Lower lobe of right lung (tissue), 2 donors: ENCODE measurements around the gene PCID2. TPM values are rescaled to one million over a fixed set of nuclear protein-coding genes. Genes with fewer than 3 reads are reported as not detected.

Experiments
- ATAC-seq, 2 donors: fragments of 200-7000 bp; cut with Tn5 transposase; one replicate each; pipeline ENCODE4 v1.9.1; 2020 to 2022; ENCODE audit warnings: mild to moderate bottlenecking in 2 of 2, moderate library complexity in 2 of 2
- DNase-seq: peaks from one replicate; pipeline ENCODE4 v3.0.0-alpha.2; 2020
- H3K27ac ChIP-seq: fragments of 200-600 bp; one replicate; pipeline ENCODE4 v1.8.0; 2022
- H3K27me3 ChIP-seq: fragments of 200-600 bp; one replicate; pipeline ENCODE4 v1.8.0; 2022; ENCODE audit warnings: low read depth
- H3K36me3 ChIP-seq: fragments of 200-600 bp; one replicate; pipeline ENCODE4 v1.8.0; 2022; ENCODE audit warnings: mild to moderate bottlenecking
- H3K4me1 ChIP-seq: fragments of 200-600 bp; one replicate; pipeline ENCODE4 v1.8.0; 2022
- H3K4me3 ChIP-seq: fragments of 200-600 bp; one replicate; pipeline ENCODE4 v1.8.0; 2022; ENCODE audit warnings: mild to moderate bottlenecking
- H3K9me3 ChIP-seq: fragments of 200-600 bp; one replicate; pipeline ENCODE4 v1.8.0; 2022
- intact Hi-C: fragments of 100-400 bp; cut with DNase I; formaldehyde crosslinking; loops from one replicate; pipeline ENCODE4 v1.11.0; 2022
- total RNA-seq: library from RNA; stranded (reverse); fragmentation: NEBNext Ultra II Directional; extraction: Animal tissue kit (Norgen Biotek cat#: 25700); gene quantifications from one replicate; pipeline ENCODE4 v1.2.1, GENCODE V29; 2021
- TF ChIP-seq, protein P1 (sequence below): fragments of 200-600 bp; IDR thresholded peaks from one replicate; pipeline ENCODE4 v1.8.0; 2022; ENCODE audit warnings: antibody characterized with exemption, mild to moderate bottlenecking
- donor health status: DM: no; HTN: yes; CAD: no; lungs with severe emphysema.

PCID2 gene
- total RNA-seq, 1 donor from 2014 or later: 35.1 TPM

DNA sequence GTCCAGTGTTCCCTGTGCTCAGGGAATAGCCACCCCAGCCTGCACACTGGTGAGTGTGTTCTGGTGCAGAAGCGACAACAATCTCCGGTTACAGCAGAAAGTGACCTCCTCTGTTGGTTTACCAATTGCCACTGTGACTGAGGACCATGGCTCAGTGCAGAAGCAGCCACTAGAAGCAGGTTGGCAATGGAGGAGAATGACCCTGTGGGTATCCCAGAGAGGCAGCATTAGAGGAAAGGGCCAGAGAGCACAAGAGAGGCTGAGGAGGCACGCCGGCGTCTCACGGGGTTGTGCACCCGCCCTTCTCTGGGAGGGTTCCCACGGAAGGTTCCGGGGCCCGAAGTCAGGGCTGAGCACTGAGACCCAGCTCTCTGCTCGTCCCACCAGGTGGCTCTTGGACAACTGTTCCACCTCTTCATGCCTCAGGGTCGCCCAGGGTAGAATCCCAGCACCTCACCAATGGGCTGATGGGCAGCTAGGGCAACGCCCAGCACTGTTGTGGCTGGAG, 36.0 kb downstream of the PCID2 start:
- Histone ChIP-seq H3K4me1 (no peaks in the 10 kb centered on the region), H3K27me3 (no peaks in the 10 kb centered on the region), H3K9me3 (no peaks in the 10 kb centered on the region), H3K36me3 (peaks cover 44% of the 10 kb centered on the region), H3K4me3 (no peak overlapping the region), H3K27ac (no peak overlapping the region)
- intact Hi-C loops: no loop called here
- DNase-seq: no peak
- TF ChIP-seq, protein P1, sequence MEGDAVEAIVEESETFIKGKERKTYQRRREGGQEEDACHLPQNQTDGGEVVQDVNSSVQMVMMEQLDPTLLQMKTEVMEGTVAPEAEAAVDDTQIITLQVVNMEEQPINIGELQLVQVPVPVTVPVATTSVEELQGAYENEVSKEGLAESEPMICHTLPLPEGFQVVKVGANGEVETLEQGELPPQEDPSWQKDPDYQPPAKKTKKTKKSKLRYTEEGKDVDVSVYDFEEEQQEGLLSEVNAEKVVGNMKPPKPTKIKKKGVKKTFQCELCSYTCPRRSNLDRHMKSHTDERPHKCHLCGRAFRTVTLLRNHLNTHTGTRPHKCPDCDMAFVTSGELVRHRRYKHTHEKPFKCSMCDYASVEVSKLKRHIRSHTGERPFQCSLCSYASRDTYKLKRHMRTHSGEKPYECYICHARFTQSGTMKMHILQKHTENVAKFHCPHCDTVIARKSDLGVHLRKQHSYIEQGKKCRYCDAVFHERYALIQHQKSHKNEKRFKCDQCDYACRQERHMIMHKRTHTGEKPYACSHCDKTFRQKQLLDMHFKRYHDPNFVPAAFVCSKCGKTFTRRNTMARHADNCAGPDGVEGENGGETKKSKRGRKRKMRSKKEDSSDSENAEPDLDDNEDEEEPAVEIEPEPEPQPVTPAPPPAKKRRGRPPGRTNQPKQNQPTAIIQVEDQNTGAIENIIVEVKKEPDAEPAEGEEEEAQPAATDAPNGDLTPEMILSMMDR: no peak
- no peak for ATAC-seq

GRCh38 chr13:113171250-113172125, 37.0 kb downstream of the PCID2 start:
- ATAC-seq (peak in 1 of 2 donors; percentile 22), DNase-seq (no peak)
- Histone ChIP-seq H3K4me1 (no peaks in the 10 kb centered on the region), H3K27ac (no peak overlapping the region), H3K27me3 (no peaks in the 10 kb centered on the region), H3K36me3 (peaks cover 34% of the 10 kb centered on the region), H3K4me3 (no peak overlapping the region), H3K9me3 (no peaks in the 10 kb centered on the region)
- intact Hi-C loops: no loop called here
- TF ChIP-seq, protein P1: no peak

GRCh38 chr13:113170511-113170910, 38.0 kb downstream of the PCID2 start:
- TF ChIP-seq, protein P1: no peak
- intact Hi-C loops: no loop called here
- Histone ChIP-seq H3K27me3 (no peaks in the 10 kb centered on the region), H3K4me1 (no peaks in the 10 kb centered on the region), H3K27ac (no peak overlapping the region), H3K36me3 (peaks cover 24% of the 10 kb centered on the region), H3K4me3 (no peak overlapping the region), H3K9me3 (no peaks in the 10 kb centered on the region)
- ATAC-seq (no peak), DNase-seq (no peak)

DNA sequence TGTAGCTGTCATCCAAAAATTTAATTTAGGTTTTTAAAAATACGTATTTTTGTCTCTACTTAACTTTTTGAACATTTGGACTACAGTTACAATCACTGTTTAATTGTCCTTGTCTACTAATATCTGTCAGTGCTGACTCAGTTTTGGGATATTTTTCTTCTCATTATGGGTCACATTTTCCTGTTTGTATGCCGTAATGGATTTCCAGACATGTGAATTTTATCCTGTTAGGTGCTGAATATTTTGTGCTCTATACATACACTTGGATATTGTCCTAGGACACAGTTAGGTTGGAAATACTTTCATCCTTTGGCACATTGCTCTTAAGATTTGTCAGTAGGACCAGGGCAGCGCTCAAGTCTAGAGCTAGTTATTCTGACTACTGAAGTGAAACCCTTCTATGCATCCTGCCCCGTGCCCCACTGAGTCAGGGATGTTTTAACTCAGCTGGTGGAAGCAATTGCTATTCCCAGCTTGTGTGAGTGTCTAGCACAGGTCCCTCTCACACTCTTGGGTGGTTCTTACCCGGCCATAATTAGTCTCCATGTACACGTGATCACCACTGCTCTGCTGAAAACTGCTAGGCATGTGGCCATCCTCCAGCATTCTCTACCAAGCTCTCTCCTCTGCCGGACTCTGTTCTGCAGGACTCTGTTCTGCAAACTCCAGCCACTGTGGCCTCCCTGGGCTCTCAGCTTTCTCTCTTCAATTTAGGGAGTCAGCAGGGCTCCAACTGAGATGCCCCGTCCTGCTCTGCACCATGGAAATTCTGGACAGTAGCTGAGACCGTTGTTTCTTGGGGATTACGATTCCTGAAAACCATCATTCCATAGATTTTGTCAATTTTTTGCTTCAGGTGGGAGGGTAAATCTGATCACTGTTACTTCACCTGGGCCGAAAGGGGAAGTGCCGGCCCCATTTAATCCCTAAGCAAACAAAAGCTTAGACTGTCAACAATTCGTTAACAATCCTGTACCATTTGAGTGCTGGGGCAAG, 38.9 kb downstream of the PCID2 start:
- no peak for ATAC-seq
- intact Hi-C loops: no loop called here
- no peak for DNase-seq
- Histone ChIP-seq H3K27me3 (no peaks in the 10 kb centered on the region), H3K9me3 (no peaks in the 10 kb centered on the region), H3K4me3 (no peak overlapping the region), H3K4me1 (no peaks in the 10 kb centered on the region), H3K27ac (no peak overlapping the region), H3K36me3 (peaks cover 17% of the 10 kb centered on the region)
- TF ChIP-seq, protein P1: no peak

- H3K4me3 ChIP-seq: no peak overlapping the region
- no peaks in the 10 kb centered on the region for H3K4me1 ChIP-seq
- peaks cover 11% of the 10 kb centered on the region for H3K36me3 ChIP-seq
- ATAC-seq (no peak), DNase-seq (no peak)
- H3K27me3 ChIP-seq: peaks cover 3% of the 10 kb centered on the region
- TF ChIP-seq, protein P1: no peak
- H3K27ac ChIP-seq: no peak overlapping the region
- intact Hi-C loops: no loop called here
- no peaks in the 10 kb centered on the region for H3K9me3 ChIP-seq
Observed at GRCh38 chr13:113168211-113168610, 40.3 kb downstream of the PCID2 start.
